ENCODE data around the gene LAMC3.

DNA sequence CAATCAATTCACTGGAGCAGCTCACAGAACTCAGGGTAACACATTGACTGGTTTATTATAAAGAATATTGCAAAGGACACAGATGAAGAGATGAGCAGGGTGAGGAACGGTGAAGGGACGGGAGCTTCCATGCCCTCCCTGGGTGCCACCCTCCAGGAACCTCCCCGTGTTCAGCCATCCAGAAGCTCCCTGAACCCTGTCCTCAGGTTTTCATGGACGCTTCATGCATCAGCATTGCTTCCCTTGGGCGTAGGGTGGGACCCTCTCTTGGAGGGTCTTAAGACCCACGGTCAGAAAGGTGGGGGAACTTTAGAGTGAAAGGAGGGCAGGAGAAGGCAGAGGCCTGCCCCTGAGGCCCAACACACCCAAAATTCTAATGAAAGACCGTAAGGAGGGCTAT lies 12.8 kb downstream of the LAMC3 start:
- TF ChIP-seq POLR2A (IDR thresholded peaks at IDR 0.05) (no peak), CTCF (IDR thresholded peaks at IDR 0.05) (no peak)
